Skeletal muscle cell (primary cell): ENCODE measurements around the gene WNT2B.
"Not testable (repeated sequence)": the region's sequence is repeated elsewhere in the genome, so short reads cannot be mapped to it uniquely, and the experiment has no call there.

Experiments
- DNase-seq: peaks from one replicate; pipeline ENCODE4 v3.0.0-alpha.2; 2010; ENCODE audit warnings: low read depth
- H3K4me3 ChIP-seq: 2 replicates; pipeline ENCODE4 v1.5.1; 2011; ENCODE audit warnings: low read depth, mild to moderate bottlenecking, control low read depth, low read length, moderate library complexity

Gene WNT2B

GRCh38 chr1:112508278-112509004 is at the start of gene WNT2B:
Gene WNT2B (plus strand): TSS chr1:112508965. CDS start chr1:112509263, 298 bp downstream.
- DNase-seq: no peak
- peak within 1 kb of the TSS; percentile 51 for H3K4me3 ChIP-seq

DNA sequence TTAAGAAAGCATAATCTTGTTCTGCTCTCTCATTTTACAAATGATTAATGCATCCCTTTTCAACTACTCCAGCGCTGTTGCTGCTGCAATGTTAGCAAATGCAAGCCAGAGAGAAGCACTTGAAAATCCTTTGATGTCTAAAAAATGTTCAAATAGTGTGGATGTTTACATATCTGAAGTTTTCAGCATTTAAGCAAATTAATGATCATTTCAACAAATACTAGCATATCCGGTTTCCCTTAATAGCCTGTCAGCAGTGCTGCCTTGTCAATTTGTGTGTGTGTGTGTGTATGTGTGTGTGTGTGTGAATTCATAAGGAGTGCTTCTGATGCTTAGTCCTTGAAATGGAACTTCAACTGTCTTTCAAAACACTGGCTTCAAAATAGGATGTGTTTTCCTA is 48.1 kb upstream of the WNT2B start:
- no peak overlapping the region for H3K4me3 ChIP-seq
- DNase-seq: no peak

DNA sequence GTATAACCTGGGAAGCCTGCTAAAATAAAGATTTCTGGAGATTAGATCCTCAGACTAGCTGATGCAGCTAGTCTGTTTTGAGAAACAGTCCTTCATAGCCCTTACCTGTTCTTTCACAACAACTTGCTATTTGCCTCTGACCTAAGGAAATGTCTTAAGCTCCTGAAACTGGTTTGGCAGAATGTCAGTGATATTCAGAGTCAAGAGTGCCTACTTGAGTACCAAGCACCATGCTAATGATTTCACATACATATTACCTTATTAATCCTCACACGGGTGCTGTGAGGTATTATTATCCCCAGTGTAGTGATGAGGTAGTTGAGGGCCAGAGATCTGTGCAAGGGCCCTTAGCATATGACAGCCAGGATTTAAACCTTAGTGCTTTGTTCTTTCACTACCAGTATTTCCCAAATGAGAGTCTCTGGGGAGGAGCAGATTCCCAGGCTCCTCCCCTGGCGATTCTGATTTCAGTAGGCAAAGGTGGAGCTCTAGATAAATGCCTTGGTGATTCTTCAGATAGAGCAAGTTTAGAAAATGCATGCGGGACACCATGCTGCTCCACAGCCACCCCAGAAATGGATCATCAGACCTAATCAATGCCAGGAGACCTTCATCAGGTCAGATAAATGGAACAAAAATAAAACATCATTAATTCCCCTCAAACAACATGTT is 47.4 kb upstream of the WNT2B start:
- no peak overlapping the region for H3K4me3 ChIP-seq
- no peak for DNase-seq

GRCh38 chr1:112462953-112463279 is 45.8 kb upstream of the WNT2B start:
- no peak overlapping the region for H3K4me3 ChIP-seq
- DNase-seq: no peak

DNA sequence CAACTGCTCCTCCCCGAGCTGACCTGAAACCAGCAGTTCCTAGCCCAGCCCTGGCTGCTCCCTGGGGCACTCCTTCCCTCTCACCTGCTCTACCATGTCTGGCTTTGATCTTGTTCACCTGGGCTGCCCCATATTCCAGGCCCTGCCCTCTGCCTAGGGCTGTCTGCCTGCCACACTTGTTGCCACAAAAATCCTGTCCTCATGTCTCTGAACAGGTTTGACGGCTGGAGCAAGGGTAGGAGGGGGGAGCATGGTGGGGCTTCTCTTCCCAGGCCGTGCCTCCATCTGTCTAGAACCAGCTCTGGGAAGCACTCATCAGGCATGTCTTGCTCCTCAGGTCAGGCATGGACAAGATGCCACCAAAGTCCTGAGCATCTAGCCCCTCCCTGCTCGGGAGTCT is 44.3 kb upstream of the WNT2B start:
- no peak for DNase-seq
- no peak overlapping the region for H3K4me3 ChIP-seq

GRCh38 chr1:112465122-112465521 is 43.6 kb upstream of the WNT2B start:
- DNase-seq: no peak
- H3K4me3 ChIP-seq: no peak overlapping the region

DNA sequence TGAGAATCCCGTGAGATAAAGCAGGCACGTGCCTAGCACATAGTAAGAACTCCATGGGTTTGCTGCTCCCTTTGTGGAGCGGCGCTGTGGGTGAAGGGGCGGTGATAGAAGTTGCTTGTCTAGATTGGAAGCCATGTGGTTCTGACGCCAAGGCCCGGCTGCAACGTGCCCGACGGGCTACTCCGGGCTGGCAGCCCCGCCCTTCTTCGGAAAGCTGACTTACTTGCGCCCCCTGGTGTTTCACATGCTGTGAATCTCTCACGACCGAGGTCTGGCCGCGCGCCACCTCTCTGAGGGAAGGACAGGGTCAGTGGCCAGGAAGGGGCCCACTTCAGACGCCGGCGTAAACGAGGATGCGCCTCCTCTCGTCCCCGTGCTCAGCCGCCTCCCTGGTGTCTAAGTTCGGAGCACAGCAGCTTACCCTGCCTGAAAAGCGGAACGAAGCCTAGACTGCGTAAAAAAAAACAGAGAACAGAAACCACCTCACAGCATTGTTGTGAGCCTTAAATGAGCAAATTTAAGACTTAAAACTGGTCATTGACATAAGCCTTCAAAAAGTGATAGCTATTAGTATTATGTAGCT is 42.6 kb upstream of the WNT2B start:
- H3K4me3 ChIP-seq: peak overlapping the region; percentile 40
- peak; percentile 81 for DNase-seq

GRCh38 chr1:112470324-112470723 is 38.4 kb upstream of the WNT2B start:
- H3K4me3 ChIP-seq, DNase-seq: not testable (repeated sequence)

GRCh38 chr1:112470966-112471365 is 37.8 kb upstream of the WNT2B start:
- DNase-seq: no peak
- H3K4me3 ChIP-seq: no peak overlapping the region

GRCh38 chr1:112472142-112472541 is 36.6 kb upstream of the WNT2B start:
- no peak overlapping the region for H3K4me3 ChIP-seq
- DNase-seq: no peak

DNA sequence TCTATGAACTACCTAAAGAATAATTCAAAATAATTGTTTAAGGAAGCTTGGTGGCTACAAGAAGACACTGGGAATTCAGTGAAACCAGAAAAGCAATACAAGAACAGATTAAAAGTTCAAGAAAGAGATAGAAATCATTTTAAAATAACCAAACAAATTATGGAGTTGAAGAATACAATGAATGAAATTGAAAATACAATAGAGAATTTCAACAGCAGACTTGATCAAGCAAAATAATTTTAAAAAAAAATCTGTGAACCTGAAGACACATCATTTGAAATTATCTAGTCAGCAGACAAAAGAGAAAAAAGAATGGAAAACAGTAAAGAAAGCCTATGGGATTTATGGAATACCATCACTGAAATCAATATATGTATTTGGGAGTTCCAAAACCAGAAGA is 31.2 kb upstream of the WNT2B start:
- DNase-seq: no peak

DNA sequence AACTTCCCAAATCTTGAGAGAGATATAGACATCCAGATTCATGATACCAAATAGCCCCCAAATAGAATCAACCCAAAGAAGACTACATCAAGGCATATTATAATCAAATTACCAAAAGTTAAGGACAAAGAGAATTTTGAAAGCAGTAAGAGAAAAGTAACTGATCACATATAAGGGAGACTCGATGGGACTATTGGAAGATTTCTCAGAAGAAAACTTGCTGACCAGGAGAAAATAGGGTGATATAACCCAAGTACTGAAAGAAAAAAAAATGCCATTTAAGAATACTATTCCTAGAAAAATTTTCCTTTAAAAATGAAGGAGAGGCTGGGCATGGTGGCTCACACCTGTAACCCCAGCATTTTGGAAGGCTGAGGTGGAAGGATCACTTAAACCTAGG is 30.5 kb upstream of the WNT2B start:
- H3K4me3 ChIP-seq: no peak overlapping the region
- DNase-seq: no peak

More for the DNA sequence above, 31.2 kb upstream of the WNT2B start:
- H3K4me3 ChIP-seq: no peak overlapping the region

- H3K4me3 ChIP-seq, DNase-seq: not testable (repeated sequence)
These were observed 22.7 kb upstream of the WNT2B start for GRCh38 chr1:112486063-112486462.

DNA sequence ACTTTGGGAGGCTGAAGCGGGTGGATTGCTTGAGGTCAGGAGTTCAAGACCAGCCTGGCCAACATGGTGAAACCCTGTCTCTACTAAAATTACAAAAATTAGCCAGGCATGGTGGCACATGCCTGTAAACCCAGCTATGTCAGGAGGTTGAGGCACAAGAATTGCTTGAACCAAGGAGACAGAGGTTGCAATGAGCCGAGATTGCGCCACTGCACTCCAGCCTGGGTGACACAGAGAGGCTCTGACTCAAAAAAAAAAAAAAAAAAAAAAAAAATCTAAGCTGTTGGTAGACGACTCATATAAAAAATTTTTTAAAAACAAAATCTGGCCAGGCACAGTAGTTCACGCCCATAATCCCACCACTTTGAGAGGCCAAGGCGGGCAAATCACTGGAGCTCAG is 21.1 kb upstream of the WNT2B start:
- not testable (repeated sequence) for DNase-seq, H3K4me3 ChIP-seq

GRCh38 chr1:112488141-112488540 is 20.6 kb upstream of the WNT2B start:
- no peak overlapping the region for H3K4me3 ChIP-seq
- no peak for DNase-seq

- no peak overlapping the region for H3K4me3 ChIP-seq
- DNase-seq: no peak
These were observed 16.7 kb upstream of the WNT2B start for GRCh38 chr1:112492076-112492475.

GRCh38 chr1:112493351-112493750 is 15.4 kb upstream of the WNT2B start:
- no peak overlapping the region for H3K4me3 ChIP-seq
- no peak for DNase-seq

DNA sequence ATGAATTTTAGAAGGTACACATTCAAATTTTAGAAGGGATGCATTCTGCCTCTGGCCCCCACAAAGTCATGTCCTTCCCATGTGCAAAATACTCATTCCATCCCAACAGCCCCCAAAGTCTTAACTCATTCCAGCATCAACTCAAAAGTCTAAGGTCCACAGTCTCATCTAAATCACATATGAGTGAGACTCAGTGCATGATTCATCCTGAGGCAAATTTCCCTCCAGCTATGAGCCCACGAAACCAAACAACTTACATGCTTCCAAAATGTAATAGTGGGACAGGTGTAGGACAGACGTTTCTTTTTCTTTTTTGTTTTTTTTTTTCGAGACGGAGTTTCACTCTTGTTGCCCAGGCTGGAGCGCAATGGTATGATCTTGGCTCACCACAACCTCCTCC is 12.5 kb upstream of the WNT2B start:
- DNase-seq: no peak

GRCh38 chr1:112501810-112502641 is 6.7 kb upstream of the WNT2B start:
- no peak for DNase-seq

More for the DNA sequence above, 12.5 kb upstream of the WNT2B start:
- no peak overlapping the region for H3K4me3 ChIP-seq

DNA sequence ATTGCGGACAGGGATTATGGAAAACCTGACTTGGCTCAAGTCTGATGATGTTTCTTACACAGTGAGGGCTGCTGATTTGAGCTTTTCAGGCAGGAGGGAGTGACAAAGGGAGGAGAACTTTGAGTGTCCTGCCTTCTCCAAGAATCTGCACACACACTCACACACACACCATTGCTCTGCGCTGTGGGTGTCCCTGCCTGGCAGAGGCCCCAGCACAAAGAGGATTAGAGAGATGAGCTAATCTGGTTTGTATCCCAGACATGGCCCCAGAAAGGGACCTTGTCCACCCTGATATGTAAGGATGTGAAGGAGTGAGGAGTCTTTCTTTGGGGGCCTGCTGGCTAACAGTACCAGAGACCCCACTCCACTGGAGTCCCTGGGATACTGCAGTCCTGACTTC is 5.9 kb upstream of the WNT2B start:
- no peak overlapping the region for H3K4me3 ChIP-seq
- no peak for DNase-seq

More at GRCh38 chr1:112501810-112502641, 6.7 kb upstream of the WNT2B start:
- H3K4me3 ChIP-seq: peak overlapping the region; percentile 55
